C1 segment of cervical spinal cord (tissue), 14 donors: ENCODE measurements around the gene SH3RF3.
A peak's percentile ranks its signal among the peaks of the same experiment; 100 is the strongest.
"Not testable (repeated sequence)": the region's sequence is repeated elsewhere in the genome, so short reads cannot be mapped to it uniquely, and the experiment has no call there.

ENCODE experiments used
- DNase-seq, 14 donors: peaks; one replicate each; lab custom pipeline; 2025; lab: John Stamatoyannopoulos, UW

SH3RF3 gene

DNA sequence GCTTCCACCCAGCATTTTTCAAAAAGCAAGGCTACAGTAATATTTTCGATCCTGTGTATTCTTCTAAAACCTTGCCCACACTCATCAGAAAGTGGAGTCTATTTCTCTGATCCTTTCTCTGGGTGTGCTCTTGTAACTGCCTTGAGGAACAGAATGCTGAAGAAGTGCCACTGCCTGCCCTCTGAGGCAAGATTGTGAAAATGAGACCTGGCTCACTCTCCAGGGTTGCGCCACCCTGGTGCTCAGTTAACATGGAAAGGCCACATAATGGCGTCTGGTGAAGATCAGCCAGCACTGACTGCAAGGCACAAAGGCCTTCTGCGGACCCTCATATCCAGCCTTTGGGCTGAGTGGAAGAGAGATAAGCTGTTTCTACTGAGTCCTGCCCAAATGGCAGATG is 11.2 kb upstream of the SH3RF3 start:
- no peak for DNase-seq

- DNase-seq = no peak
These were observed 10.7 kb upstream of the SH3RF3 start for GRCh38 chr2:109118321-109118720.

GRCh38 chr2:109120166-109120565 is 8.8 kb upstream of the SH3RF3 start:
- DNase-seq = no peak

- not testable (repeated sequence) for DNase-seq
These were observed 8.3 kb upstream of the SH3RF3 start for GRCh38 chr2:109120686-109121085.

DNA sequence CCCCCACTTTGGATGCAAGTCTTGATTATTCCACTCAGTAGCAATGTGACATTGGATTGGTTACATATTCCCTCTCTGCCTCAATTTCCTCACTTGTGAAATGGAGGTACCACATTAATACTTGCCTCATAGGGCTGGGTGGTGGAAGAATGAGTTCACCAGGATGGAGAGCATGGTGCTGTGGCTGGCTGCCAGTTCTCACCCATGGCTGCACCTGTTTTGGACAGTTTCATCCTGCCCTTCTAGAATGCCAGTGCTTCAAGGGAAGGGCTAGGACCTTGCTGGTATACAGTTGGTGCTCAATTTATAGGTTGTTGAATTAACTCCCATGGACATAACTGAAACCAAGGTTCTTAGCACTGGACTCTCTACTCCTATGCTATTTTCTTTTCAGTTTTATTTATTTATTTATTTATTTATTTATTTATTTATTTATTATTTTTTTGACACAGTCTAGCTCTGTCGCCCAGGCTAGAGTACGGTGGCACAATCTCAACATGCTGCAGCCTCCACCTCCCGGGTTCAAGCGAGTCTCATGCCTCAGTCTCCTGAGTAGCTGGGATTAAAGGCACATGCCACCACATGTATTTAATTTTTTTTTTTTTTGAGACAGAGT is 5.3 kb upstream of the SH3RF3 start:
- no peak for DNase-seq

DNA sequence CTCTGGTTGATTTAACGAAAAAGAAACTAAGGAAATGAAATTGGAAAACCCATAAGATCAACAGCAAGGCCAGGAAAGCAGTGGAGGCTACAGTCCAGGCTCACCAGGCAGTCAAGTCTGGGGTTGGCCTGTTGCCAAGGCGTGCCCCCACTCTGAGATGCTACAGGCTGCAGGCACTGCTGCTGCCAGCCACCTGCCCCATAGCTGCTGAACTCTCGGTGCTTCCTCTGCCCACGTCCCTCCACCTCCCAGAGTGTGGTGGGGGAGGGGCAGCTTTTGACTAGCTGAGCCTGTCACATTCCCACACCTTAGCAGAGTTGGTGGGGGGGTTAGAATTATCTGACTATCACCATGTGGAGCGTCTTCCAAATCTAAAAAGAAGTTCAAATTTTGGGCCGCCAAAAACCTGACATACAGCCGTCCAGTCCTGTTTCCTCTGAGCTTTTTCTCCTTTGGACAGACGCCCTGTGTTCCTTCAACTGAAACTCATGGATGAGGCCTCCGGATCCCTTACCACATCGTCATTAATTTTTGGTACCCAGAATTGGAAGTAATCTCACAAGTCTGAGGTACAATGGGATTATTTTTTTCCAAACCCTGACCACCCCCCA is 3.9 kb upstream of the SH3RF3 start:
- DNase-seq = no peak

DNA sequence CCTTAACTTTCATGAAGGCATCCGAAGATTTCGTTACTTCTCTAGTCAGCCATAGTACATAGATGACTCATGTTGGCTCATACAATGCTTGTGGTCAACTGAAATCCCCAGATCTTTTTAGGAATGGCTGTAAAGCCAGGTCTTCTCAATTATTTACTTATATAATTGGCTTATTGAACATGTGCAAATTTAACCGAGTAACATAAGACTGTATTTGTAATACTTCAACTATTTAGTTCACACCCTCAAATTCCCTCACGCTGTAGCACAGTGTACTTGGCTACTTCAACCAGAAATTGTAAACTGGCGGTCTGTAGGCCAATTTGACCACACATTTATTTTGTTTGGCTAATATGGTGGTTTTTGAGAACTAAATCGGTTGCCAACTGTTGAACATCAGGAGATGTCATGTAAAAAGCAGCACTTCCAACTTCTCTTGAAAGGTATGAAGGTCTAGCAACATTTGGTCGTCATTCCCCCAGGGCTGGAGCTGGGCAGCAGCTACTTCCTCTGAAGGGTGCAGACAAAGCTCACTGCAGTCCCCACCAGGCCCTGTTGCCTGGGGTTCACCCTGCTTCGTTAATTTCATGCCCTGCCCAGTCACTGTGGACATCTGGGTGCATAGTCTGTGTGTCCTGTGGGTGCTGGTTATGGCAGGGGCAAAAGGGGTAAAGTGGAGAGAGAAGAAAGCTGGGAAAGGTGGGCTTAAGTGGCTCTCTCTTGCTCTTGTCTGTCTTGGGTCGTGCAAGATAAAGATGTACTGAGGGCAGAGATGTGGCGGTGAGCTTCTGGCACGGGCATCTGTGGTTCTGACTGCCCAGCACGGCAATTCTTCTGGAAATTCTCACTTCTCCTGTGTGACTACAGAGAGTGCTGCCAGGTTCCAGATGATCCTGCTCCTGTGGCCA is 3.2 kb upstream of the SH3RF3 start:
- DNase-seq = no peak

- DNase-seq = no peak
These were observed 2.5 kb upstream of the SH3RF3 start for GRCh38 chr2:109126501-109126860.

GRCh38 chr2:109127556-109127955 is 1.4 kb upstream of the SH3RF3 start:
- no peak for DNase-seq

DNA sequence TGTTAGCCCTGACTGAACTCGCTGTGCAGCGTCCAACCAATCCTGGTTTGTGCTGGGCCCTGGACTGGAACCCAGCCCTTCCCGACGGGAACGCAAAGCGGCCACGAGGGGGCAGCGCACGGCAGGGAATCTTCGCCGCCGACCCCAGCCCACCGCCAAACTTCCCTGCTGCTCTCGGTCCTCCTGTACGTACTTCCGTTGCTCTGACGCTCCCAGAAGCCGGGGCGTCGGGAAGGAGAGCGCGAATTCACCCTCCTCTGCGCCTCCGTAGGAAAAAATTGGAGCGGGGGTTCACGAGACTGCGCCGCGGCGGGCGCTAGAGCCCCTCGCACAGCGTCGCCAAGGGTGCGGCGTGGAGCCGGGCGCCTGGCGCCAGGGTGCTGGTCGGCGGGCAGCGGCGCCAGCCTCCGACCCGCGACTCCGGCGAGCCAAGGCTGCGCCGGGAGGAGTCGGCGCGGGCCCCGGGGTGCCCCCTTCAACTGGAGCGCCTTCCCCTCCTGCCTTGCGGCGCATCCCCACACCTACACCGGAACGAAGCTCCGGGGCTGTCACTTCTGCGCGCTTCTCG is 873 bp upstream of the SH3RF3 start:
- peak in 10 of 14 donors; percentile 18 to 70 (median 48) for DNase-seq

GRCh38 chr2:109129356-109129920 is 433 bp downstream of the SH3RF3 start:
- DNase-seq = peak in 2 of 14 donors; percentile 12 to 47

- peak in 4 of 14 donors; percentile 11 to 28 (median 23) for DNase-seq
These were observed 1.1 kb downstream of the SH3RF3 start for GRCh38 chr2:109129921-109130722.

- DNase-seq = no peak
These were observed 1.7 kb downstream of the SH3RF3 start for GRCh38 chr2:109130723-109130995.

GRCh38 chr2:109131777-109132176 is 2.8 kb downstream of the SH3RF3 start:
- no peak for DNase-seq

GRCh38 chr2:109132626-109133025 is 3.6 kb downstream of the SH3RF3 start:
- no peak for DNase-seq

DNA sequence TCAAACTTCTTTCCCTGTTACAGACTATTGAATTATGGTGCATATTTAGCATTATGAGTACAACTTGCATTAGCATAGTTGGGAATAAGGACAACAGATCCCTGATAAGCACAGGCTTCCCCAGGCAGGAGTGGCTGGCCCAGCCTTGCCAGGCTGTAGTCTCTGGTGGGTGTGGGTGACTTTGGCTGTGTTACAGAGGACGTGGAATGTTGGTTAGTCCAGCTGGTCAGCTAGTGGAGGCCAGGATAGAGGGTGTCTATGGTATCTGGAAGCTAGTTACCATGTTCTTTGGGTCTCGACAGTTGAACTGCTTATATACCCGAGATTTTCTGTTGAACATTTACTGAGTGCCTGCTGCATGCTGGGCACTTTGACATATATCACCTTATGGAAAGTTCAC is 4.7 kb downstream of the SH3RF3 start:
- no peak for DNase-seq

- DNase-seq = no peak
These were observed 5.8 kb downstream of the SH3RF3 start for GRCh38 chr2:109134741-109135358.

DNA sequence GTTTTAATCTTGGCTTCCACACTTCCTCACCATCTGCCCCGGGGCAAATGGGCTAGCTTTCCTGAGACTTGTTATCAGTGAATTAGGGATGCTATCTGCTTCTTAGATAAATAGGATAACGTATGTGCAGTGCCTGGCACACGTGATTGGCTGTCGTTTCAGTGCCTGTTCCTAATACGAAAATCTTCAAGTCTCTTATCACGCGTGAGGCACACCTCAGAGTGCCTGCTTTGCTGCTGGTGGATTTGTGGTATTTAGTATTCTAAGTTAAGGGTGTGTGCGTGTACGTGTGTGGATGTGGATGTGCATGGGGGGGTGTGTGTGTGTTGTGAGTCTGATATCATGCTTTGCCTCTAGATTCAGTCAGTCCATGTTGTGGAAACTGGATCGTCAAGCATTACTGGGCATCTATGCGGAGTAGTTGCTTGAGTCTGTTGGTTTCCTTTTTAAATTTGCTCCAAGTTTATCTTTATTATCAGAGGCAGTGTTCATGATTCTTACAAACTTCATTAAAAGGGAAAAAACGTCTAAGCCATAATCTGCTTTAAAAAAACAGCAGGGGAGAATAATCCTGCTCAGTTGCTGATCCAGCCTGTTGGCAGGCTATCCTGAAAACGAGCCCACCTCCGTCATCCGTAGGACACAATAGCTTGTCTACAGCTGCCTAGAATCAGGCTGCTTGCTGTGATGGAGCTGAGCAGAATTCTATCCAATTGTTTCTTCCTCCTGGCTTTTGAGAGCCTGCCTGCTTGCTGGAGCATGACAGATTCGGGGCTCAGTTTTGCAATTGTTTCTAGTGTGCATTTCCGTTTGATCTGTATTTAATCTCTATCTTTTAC is 6.6 kb downstream of the SH3RF3 start:
- DNase-seq = peak in 1 of 14 donors; percentile 2

DNA sequence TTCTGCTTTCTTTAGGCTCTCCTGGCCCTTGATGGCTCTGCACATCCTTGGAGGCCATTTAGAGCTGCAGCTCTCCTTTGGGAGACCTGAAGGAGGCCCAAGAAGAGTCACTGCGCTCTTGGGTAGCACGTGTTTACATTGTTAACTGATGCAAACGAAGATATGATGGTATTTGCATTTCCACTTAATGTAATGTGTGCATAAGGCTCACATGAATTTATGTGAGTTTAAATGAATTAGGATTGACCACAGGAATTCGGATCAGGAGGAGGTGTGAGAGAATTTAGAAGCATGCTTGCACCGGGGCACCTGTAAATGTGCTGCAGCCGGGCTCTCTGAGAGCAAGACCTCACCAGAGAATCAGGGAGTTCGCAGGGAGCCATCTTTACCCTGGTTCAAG is 7.5 kb downstream of the SH3RF3 start:
- no peak for DNase-seq

- DNase-seq = no peak
These were observed 8.6 kb downstream of the SH3RF3 start for GRCh38 chr2:109137616-109138015.
